ENCODE data around the gene TEX48.

The TEX48 gene

DNA sequence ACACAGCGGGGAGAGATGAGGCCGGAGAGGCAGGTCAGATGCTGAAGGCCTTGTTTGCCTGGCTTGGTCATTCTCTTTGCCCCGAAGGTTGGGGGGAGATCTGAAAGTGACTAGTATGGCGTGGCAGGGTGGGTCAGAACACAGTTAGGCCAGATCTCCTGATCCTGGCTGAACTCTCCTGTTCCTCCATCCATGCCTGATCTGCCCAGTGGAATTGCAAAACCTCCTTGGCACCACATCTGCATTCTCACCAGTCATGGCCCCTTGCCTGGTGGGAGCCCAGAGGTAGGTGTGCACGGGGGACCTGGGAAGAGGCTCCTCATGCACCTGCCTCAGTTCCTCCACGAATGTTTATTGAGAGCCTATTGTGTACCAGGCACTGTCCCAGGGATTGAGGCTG, 47.6 kb downstream of the TEX48 start:
- no peak for DNase-seq (ENCODE audit: low read depth)
- TF ChIP-seq, protein P1, sequence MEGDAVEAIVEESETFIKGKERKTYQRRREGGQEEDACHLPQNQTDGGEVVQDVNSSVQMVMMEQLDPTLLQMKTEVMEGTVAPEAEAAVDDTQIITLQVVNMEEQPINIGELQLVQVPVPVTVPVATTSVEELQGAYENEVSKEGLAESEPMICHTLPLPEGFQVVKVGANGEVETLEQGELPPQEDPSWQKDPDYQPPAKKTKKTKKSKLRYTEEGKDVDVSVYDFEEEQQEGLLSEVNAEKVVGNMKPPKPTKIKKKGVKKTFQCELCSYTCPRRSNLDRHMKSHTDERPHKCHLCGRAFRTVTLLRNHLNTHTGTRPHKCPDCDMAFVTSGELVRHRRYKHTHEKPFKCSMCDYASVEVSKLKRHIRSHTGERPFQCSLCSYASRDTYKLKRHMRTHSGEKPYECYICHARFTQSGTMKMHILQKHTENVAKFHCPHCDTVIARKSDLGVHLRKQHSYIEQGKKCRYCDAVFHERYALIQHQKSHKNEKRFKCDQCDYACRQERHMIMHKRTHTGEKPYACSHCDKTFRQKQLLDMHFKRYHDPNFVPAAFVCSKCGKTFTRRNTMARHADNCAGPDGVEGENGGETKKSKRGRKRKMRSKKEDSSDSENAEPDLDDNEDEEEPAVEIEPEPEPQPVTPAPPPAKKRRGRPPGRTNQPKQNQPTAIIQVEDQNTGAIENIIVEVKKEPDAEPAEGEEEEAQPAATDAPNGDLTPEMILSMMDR (conservative IDR thresholded peaks at IDR 0.05; ENCODE audit: low read depth, low read length) = no peak

DNA sequence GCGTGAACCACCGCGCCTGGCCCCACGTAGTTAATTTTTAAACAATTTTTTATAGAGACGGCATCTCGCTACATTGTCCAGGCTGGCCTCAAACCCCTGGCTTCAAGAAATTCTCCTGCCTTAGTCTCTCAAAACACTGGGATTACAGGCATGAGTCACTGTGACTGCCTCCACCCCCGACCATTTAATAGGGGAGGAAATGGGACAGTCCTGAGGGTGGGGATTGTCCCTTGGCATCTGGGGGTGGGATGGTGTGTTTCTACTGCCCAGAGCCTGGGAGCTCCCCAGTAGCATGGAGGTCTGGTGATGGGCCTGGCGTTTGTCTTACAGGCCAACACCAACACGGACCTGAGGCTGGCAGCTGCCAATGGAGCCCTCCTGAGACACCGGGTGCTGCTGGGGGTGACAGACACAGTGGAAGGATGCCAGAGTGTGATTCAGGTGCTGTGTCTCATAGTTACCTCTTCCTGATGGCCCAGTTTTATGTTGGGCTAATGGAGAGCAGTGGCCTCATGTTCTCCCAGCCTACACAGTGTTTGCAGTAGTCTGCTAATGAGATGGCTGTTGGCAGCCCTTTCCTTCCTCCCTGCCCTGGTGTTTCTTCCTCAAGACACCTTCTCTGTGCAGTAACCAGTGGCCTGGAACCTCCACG, 48.4 kb downstream of the TEX48 start:
- TF ChIP-seq, protein P1 (conservative IDR thresholded peaks at IDR 0.05; ENCODE audit: low read depth, low read length) = no peak
- DNase-seq (ENCODE audit: low read depth) = no peak

More for the DNA sequence above, 47.6 kb downstream of the TEX48 start:
- H3K4me3 ChIP-seq (ENCODE audit: low read length) = no peak overlapping the region

DNA sequence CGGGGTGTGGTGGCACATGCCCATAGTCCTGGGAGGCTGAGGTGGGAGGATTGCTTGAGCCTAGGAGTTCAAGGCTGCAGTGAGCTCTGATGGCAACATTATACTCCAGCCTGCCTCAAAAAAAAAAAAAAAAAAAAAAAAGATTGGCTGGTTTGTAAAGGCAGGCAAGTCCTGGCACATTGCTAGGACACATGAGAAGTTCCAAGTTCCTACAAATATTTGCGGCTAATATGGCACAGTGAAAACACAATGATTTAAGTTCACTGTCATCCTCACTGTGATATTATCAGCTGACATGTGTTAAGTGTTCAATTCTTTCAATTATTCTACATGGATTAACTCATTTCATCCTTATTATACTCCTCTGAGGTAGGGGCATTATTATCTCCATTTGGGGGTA, 50.8 kb downstream of the TEX48 start:
- TF ChIP-seq, protein P1 (conservative IDR thresholded peaks at IDR 0.05; ENCODE audit: low read depth, low read length) = no peak
- H3K4me3 ChIP-seq (ENCODE audit: low read length) = no peak overlapping the region
- DNase-seq (ENCODE audit: low read depth) = no peak

More for the DNA sequence above, 48.4 kb downstream of the TEX48 start:
- H3K4me3 ChIP-seq (ENCODE audit: low read length) = no peak overlapping the region

DNA sequence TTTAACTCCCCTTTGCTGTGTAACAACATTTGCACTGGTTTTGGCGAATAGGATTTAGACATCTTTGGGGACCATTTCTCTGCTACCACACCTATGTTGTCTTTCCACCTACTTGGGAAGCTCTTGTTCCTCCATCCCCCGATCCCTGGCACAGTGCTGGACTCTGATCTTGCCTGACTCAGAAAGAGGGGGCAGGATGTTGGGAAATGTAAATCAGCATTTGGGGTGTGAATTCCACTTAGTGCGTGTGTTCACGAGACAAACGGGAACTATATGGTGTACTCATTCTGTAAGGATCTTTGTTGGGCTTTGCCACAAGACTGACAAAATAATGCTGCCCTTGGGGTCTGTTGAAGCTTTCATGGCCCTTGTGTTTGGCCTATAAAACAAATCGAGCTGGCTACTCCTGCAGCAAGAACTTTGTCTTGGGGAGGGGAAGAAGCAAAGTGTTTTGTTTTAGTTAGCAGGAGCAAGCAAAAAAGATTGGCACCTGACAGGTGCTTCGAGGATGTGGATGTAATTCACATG, 52.4 kb downstream of the TEX48 start:
- TF ChIP-seq, protein P1 (conservative IDR thresholded peaks at IDR 0.05; ENCODE audit: low read depth, low read length) = no peak
- no peak overlapping the region for H3K4me3 ChIP-seq (ENCODE audit: low read length)
- DNase-seq (ENCODE audit: low read depth) = no peak

DNA sequence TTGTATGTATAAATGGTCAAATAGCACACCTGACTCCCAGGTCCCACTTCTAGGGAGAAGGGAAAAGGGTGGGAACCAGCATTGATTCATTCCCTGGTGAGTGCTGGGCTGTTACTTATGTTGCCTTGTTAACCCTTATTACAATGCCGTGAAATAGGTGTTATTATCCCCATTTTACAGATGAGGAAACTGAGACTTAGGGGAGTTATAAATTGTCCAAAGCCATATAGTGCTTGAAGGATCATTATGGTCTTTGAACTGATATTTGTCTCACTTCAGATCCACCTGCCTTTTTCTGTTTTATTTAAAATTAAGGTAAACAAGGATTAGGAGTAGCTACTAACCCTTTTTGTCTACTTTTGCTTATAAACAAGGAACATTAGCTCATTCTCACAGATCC, 54.4 kb downstream of the TEX48 start:
- no peak for DNase-seq (ENCODE audit: low read depth)
- no peak overlapping the region for H3K4me3 ChIP-seq (ENCODE audit: low read length)
- TF ChIP-seq, protein P1 (conservative IDR thresholded peaks at IDR 0.05; ENCODE audit: low read depth, low read length) = no peak

DNA sequence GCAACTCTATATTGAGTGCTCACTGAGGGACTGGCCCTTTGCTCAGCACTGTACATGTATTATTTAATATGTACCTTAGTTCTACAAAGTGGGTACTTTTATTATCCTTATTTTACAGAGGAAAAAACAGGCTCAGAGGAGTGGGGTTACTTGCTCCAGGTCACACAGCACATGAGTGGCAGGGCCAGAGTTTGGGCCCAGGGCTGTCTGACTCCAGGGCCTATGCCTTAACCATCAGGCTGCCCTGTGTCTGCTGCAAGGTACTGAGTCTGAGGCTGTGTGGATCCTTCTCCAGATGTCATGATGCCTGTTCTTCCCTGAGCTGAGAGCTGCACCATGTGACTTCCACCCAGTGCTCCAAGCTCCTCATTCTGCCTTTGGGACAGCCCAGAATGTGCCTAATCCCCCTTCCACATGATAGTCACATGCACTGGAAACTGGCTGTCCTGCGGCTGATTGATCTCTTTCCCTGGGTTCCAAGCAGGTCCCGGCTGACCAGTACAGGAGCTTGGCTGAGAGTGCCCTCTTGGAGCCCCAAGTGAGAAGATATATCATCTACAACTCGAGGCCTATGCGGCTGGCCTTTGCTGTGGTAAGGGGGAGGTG, 55.5 kb downstream of the TEX48 start:
- no peak overlapping the region for H3K4me3 ChIP-seq (ENCODE audit: low read length)
- TF ChIP-seq, protein P1 (conservative IDR thresholded peaks at IDR 0.05; ENCODE audit: low read depth, low read length) = no peak
- peak; percentile 49 for DNase-seq (ENCODE audit: low read depth)

DNA sequence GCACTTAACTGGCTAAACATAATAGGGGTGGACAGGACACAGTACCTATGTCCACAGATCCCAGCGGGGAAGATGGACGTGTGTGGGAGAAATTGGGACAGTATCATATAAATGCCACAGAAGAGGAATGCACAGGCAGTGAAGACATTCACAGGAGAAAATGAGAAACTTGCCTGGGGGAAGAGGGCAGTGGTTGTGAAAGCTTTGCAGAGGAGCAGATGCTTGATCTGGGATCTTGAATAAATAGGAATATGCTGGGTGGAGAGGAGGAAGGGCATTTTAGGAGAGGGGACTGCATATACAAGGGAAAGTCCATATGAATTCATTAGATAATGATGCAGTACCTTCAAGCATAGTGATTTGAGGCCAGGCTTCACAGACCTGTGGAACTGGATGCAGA, 57.3 kb downstream of the TEX48 start:
- no peak for DNase-seq (ENCODE audit: low read depth)
- TF ChIP-seq, protein P1 (conservative IDR thresholded peaks at IDR 0.05; ENCODE audit: low read depth, low read length) = no peak
- H3K4me3 ChIP-seq (ENCODE audit: low read length) = no peak overlapping the region
